Right lobe of liver (tissue), 6 donors: ENCODE results near the gene GSS. TPM values are rescaled to one million over a fixed set of nuclear protein-coding genes. Genes with fewer than 3 reads are reported as not detected.

ENCODE experiments used
- ATAC-seq, 4 donors: fragments of 200-7000 bp; cut with Tn5 transposase; one replicate each; pipeline ENCODE4 v1.9.1; 2020; ENCODE audit warnings: mild to moderate bottlenecking in 4 of 4, moderate library complexity in 4 of 4
- DNase-seq, 3 donors: peaks; one replicate each; pipeline ENCODE4 v3.0.0-alpha.2; 2020
- H3K27ac ChIP-seq, 3 donors: fragments of 200-600 bp; one replicate each; pipeline ENCODE4 v1.8.0; 2022
- H3K27me3 ChIP-seq, 2 donors: fragments of 200-600 bp; one replicate each; pipeline ENCODE4 v1.8.0; 2022
- H3K36me3 ChIP-seq, 4 donors: fragments of 200-600 bp; sonication (generic) in 1 of 4; one replicate each; pipeline versions ENCODE4 v1.5.1 to v1.8.0; 2017 to 2022; ENCODE audit warnings: control low read depth in 1 of 4
- H3K4me1 ChIP-seq, 4 donors: fragments of 200-600 bp; sonication (generic) in 1 of 4; one replicate each; pipeline versions ENCODE4 v1.5.1 to v1.8.0; 2017 to 2022; ENCODE audit warnings: control low read depth in 1 of 4
- H3K4me3 ChIP-seq, 3 donors: fragments of 200-600 bp; one replicate each; pipeline ENCODE4 v1.8.0; 2022
- H3K9me3 ChIP-seq, 4 donors: fragments of 200-600 bp; sonication (generic) in 1 of 4; one replicate each; pipeline versions ENCODE4 v1.5.1 to v1.8.0; 2017 to 2022; ENCODE audit warnings: control low read depth in 1 of 4
- CTCF ChIP-seq, 4 donors: fragments of 200-600 bp in 3 of 4; fragments of 450-650 bp in 1 of 4; IDR thresholded peaks; one replicate each; pipeline versions ENCODE4 v1.5.1 to v1.8.0; 2016 to 2022; ENCODE audit warnings: antibody characterized with exemption in 4 of 4, mild to moderate bottlenecking in 2 of 4
- POLR2A ChIP-seq: fragments of 450-650 bp; IDR thresholded peaks from one replicate; pipeline ENCODE4 v1.6.1; 2017; ENCODE audit warnings: antibody characterized with exemption, mild to moderate bottlenecking
- WGBS: methylation state at CpG from one replicate; pipeline ENCODE4 v1.1.6; 2018; ENCODE audit warnings: low coverage, low lambda C conversion rate; ENCODE audit not compliant: insufficient coverage; ENCODE audit errors: missing lambda C conversion rate; 5-methylcytosine and 5-hydroxymethylcytosine counted together
- intact Hi-C, 2 donors: fragments of 100-400 bp; cut with DNase I; formaldehyde crosslinking; loops; one replicate each; pipeline versions ENCODE4 v1.11.2 to v1.14.1; 2022
- total RNA-seq, 6 experiments: library from RNA; depleted of rRNA in 2 of 6; stranded (reverse); fragments of >200 nt in 2 of 6; fragmentation: NEBNext Ultra II Directional in 3 of 6; extraction: Animal tissue kit (Norgen Biotek cat#: 25700) in 3 of 6; gene quantifications; one replicate each; pipeline versions ENCODE4 v1.1.0 to v1.2.4, GENCODE V29; 2016 to 2023
- donor health status: DM: no; HTN: yes; CAD: no.
- donor health status: DM: no; HTN: no; CAD: no.
- donor health status: DM: no; HTN: no; CAD: no.
- donor health status: DM: no; HTN: yes; CAD: no.
- donor health status: DM: no; HTN: yes; CAD: no.

The GSS gene
- total RNA-seq, 6 experiments from 2014 or later = 25.9 to 63.6 (median 31.7) TPM

- no peaks in the 10 kb centered on the region for H3K9me3 ChIP-seq
- H3K36me3 ChIP-seq = no peaks in the 10 kb centered on the region
- DNase-seq = peak in 2 of 3 donors; percentile 17 to 48
- intact Hi-C loops = no loop called here
- H3K27me3 ChIP-seq = no peaks in the 10 kb centered on the region
- no peak overlapping the region for H3K4me3 ChIP-seq
- TF ChIP-seq POLR2A = no peak
- TF ChIP-seq CTCF (IDR thresholded peaks at IDR 0.05) = no peak
- H3K27ac ChIP-seq = no peak overlapping the region
- no peaks in the 10 kb centered on the region for H3K4me1 ChIP-seq
- WGBS = 50% methylated on average over 10 of the region's 14 CpGs
- ATAC-seq = no peak
Measured at GRCh38 chr20:34983995-34984735, 28.6 kb upstream of the GSS start.

GRCh38 chr20:34983089-34983820 is 27.6 kb upstream of the GSS start:
- no peaks in the 10 kb centered on the region for H3K9me3 ChIP-seq
- intact Hi-C loops = no loop called here
- no peaks in the 10 kb centered on the region for H3K27me3 ChIP-seq
- no peak overlapping the region for H3K27ac ChIP-seq
- no peak for TF ChIP-seq POLR2A
- TF ChIP-seq CTCF (IDR thresholded peaks at IDR 0.05) = no peak
- 26% methylated on average over 5 of the region's 5 CpGs for WGBS
- ATAC-seq (no peak), DNase-seq (peak in 1 of 3 donors; percentile 48)
- no peak overlapping the region for H3K4me3 ChIP-seq
- H3K4me1 ChIP-seq = no peaks in the 10 kb centered on the region
- H3K36me3 ChIP-seq = no peaks in the 10 kb centered on the region

GRCh38 chr20:34982270-34983088 is 26.9 kb upstream of the GSS start:
- TF ChIP-seq CTCF (IDR thresholded peaks at IDR 0.05) (no peak), POLR2A (no peak)
- DNase-seq (peak in 1 of 3 donors; percentile 14), ATAC-seq (no peak)
- H3K36me3 ChIP-seq = no peaks in the 10 kb centered on the region
- WGBS = 83% methylated on average over 15 of the region's 21 CpGs
- no peaks in the 10 kb centered on the region for H3K9me3 ChIP-seq
- intact Hi-C loops = no loop called here
- no peaks in the 10 kb centered on the region for H3K4me1 ChIP-seq
- H3K4me3 ChIP-seq = no peak overlapping the region
- no peak overlapping the region for H3K27ac ChIP-seq
- H3K27me3 ChIP-seq = no peaks in the 10 kb centered on the region

- no peaks in the 10 kb centered on the region for H3K4me1 ChIP-seq
- ATAC-seq (no peak), DNase-seq (peak in 1 of 3 donors; percentile 15)
- no peak overlapping the region for H3K27ac ChIP-seq
- 81% methylated on average over 3 of the region's 22 CpGs for WGBS
- no peaks in the 10 kb centered on the region for H3K27me3 ChIP-seq
- intact Hi-C loops = no loop called here
- H3K9me3 ChIP-seq = no peaks in the 10 kb centered on the region
- no peaks in the 10 kb centered on the region for H3K36me3 ChIP-seq
- TF ChIP-seq POLR2A (no peak), CTCF (IDR thresholded peaks at IDR 0.05) (no peak)
- H3K4me3 ChIP-seq = no peak overlapping the region
Measured at GRCh38 chr20:34980543-34981233, 25.1 kb upstream of the GSS start.
